Measurements from ENCODE around the gene SIGLEC1.

Gene SIGLEC1

GRCh38 chr20:3670945-3671344, 41.5 kb downstream of the SIGLEC1 start:
- POLR2A ChIA-PET = no interaction called here
- CTCF ChIA-PET = interaction anchor here (4.9 kb wide), 1 partner anchor 40 kb away, joined by 19 read pairs; no protein-coding TSS in a partner anchor
- DNase-seq (ENCODE audit: extremely low spot score) = no peak
- TF ChIP-seq CTCF (IDR thresholded peaks at IDR 0.05; ENCODE audit: control extremely low read depth, extremely low read depth, low read depth, missing control alignments) = no peak

- DNase-seq (ENCODE audit: extremely low spot score) = no peak
- ChIA-PET POLR2A (no interaction called here), CTCF (interaction anchor here (4.9 kb wide), 1 partner anchor 40 kb away, joined by 19 read pairs; no protein-coding TSS in a partner anchor)
- no peak for TF ChIP-seq CTCF (IDR thresholded peaks at IDR 0.05; ENCODE audit: control extremely low read depth, extremely low read depth, low read depth, missing control alignments)
Measured at GRCh38 chr20:3670511-3670910, 41.9 kb downstream of the SIGLEC1 start.

GRCh38 chr20:3669710-3670367, 42.6 kb downstream of the SIGLEC1 start:
- ChIA-PET POLR2A (no interaction called here), CTCF (interaction anchor here (2.1 to 4.9 kb wide), 2 partner anchors 11 to 41 kb away, joined by 7 to 19 read pairs; no protein-coding TSS in a partner anchor)
- TF ChIP-seq CTCF (IDR thresholded peaks at IDR 0.05; ENCODE audit: control extremely low read depth, extremely low read depth, low read depth, missing control alignments) = no peak
- no peak for DNase-seq (ENCODE audit: extremely low spot score)

GRCh38 chr20:3667434-3668037, 44.9 kb downstream of the SIGLEC1 start:
- POLR2A ChIA-PET = no interaction called here
- TF ChIP-seq CTCF (IDR thresholded peaks at IDR 0.05; ENCODE audit: control extremely low read depth, extremely low read depth, low read depth, missing control alignments) = no peak
- CTCF ChIA-PET = interaction anchor here (1.0 to 4.9 kb wide), 5 partner anchors 8 to 43 kb away, joined by 3 to 19 read pairs (median 7); no protein-coding TSS in a partner anchor
- no peak for DNase-seq (ENCODE audit: extremely low spot score)

- DNase-seq (ENCODE audit: extremely low spot score) = no peak
- POLR2A ChIA-PET = no interaction called here
- CTCF ChIA-PET = interaction anchor here (0.9 to 2.2 kb wide), 2 partner anchors 11 to 12 kb away, joined by 3 to 5 read pairs; no protein-coding TSS in a partner anchor
- TF ChIP-seq CTCF (IDR thresholded peaks at IDR 0.05; ENCODE audit: control extremely low read depth, extremely low read depth, low read depth, missing control alignments) = no peak
Measured at GRCh38 chr20:3663858-3664257, 48.5 kb downstream of the SIGLEC1 start.

GRCh38 chr20:3663031-3663701, 49.2 kb downstream of the SIGLEC1 start, which contains the start of gene GFRA4:
Gene GFRA4 (minus strand): TSS chr20:3663399. CDS start chr20:3663399, 0 bp downstream.
- ChIA-PET POLR2A (no interaction called here), CTCF (interaction anchor here (0.9 to 2.2 kb wide), 3 partner anchors 11 to 13 kb away, joined by 3 to 5 read pairs (median 3); no protein-coding TSS in a partner anchor)
- no peak for TF ChIP-seq CTCF (IDR thresholded peaks at IDR 0.05; ENCODE audit: control extremely low read depth, extremely low read depth, low read depth, missing control alignments)
- no peak for DNase-seq (ENCODE audit: extremely low spot score)
